Epithelial cell of proximal tubule (primary cell): ENCODE data around the gene CCNG2. TPM values are rescaled to one million over a fixed set of nuclear protein-coding genes. Genes with fewer than 3 reads are reported as not detected.

ENCODE experiments used
- DNase-seq: peaks from one replicate; pipeline ENCODE4 v3.0.0-alpha.2; 2011; ENCODE audit warnings: low read depth
- H3K4me3 ChIP-seq: 2 replicates; pipeline ENCODE4 v1.5.1; 2011; ENCODE audit warnings: low read depth, mild to moderate bottlenecking, low read length
- total RNA-seq: library from RNA; depleted of rRNA; stranded (reverse); fragments of >200 nt; gene quantifications from 2 replicates; pipeline ENCODE4 v1.2.3, GENCODE V29; 2015
- TF ChIP-seq, protein P1 (sequence below): conservative IDR thresholded peaks from 2 replicates; pipeline ENCODE4 v1.5.1; 2012; ENCODE audit warnings: low read depth, mild to moderate bottlenecking, low read length

Gene CCNG2
- total RNA-seq, 1 donor from 2014 or later: 22.1 TPM

DNA sequence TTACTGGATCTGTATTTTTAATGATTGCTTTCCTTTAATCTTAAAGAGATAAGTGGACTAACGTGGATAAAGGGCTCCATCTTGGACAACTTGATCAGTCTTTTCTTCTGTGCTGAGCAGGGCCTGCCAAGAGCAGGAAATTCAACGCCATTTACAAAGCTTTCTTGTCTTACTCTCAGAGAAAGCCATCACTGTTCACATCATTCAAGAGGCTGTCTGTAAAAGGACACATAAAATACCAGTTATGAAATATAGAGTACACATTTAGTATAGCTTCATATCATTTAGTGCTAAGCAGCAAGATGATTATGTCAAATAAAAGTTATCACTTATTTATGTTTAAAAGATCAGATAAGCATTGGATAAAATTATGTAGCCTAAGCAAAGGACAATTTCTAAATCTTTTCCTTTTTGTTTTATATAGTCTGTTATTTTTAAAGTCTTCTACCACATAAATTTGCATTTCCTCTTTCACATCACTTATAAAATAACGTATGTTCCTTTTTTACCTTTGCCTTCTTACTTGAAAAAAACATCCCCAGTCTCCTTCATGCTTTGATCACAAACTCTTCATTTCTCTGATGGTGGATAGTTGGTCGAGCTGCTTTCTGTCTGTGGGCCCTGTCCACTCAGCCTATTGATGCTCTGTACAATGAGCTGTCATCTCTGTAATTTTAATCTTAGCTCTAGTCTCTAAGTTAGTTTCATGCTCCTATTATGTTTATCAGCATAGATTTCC is 2.1 kb upstream of the CCNG2 start:
- H3K4me3 ChIP-seq: no peak overlapping the region
- TF ChIP-seq, protein P1, sequence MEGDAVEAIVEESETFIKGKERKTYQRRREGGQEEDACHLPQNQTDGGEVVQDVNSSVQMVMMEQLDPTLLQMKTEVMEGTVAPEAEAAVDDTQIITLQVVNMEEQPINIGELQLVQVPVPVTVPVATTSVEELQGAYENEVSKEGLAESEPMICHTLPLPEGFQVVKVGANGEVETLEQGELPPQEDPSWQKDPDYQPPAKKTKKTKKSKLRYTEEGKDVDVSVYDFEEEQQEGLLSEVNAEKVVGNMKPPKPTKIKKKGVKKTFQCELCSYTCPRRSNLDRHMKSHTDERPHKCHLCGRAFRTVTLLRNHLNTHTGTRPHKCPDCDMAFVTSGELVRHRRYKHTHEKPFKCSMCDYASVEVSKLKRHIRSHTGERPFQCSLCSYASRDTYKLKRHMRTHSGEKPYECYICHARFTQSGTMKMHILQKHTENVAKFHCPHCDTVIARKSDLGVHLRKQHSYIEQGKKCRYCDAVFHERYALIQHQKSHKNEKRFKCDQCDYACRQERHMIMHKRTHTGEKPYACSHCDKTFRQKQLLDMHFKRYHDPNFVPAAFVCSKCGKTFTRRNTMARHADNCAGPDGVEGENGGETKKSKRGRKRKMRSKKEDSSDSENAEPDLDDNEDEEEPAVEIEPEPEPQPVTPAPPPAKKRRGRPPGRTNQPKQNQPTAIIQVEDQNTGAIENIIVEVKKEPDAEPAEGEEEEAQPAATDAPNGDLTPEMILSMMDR: no peak
- no peak for DNase-seq

GRCh38 chr4:77155631-77156452 is 1.2 kb upstream of the CCNG2 start:
- no peak for DNase-seq
- H3K4me3 ChIP-seq: peak overlapping the region; percentile 94
- TF ChIP-seq, protein P1: no peak

GRCh38 chr4:77156533-77156911 is 485 bp upstream of the CCNG2 start:
- peak; percentile 98 for DNase-seq
- H3K4me3 ChIP-seq: peak overlapping the region; percentile 94
- TF ChIP-seq, protein P1: no peak

- H3K4me3 ChIP-seq: peak overlapping the region; percentile 94
- TF ChIP-seq, protein P1: no peak
- DNase-seq: peak; percentile 16
Observed at GRCh38 chr4:77157859-77158486, 966 bp downstream of the CCNG2 start.

DNA sequence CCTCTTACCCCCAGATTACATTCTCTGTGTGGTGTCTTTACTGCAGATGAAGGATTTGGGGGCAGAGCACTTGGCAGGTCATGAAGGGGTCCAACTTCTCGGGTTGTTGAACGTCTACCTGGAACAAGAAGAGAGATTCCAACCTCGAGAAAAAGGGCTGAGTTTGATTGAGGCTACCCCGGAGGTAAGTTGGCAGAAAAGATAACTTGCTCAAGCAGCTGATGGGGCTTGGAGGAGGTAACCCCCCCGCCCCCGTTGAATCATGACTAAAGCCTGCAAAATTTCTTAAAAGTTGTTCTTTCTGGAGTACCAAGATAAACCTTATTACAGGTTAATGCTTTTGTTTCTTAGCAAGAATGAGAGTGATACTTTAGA is 1.5 kb downstream of the CCNG2 start:
- DNase-seq: no peak
- TF ChIP-seq, protein P1: no peak
- H3K4me3 ChIP-seq: peak overlapping the region; percentile 94

DNA sequence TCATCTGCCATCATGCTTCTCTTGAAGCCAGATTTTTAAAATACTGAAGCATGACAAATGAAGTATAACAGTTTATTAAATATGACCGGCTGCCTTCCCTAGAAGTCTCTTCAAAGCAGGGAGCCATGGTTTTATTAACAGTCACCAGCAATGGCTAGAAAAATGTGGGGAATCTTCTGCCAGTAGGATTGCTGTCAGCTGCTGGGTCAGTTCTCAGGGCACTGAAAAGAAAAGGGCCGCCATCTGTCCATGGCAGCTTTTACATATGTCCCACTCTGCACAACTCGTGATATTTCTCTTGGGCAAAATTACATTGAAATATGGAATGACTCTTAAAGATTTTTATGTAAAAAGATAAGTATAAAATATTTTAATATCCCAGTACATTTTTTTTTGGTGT is 2.8 kb downstream of the CCNG2 start:
- DNase-seq: no peak
- TF ChIP-seq, protein P1: no peak
- peak overlapping the region; percentile 94 for H3K4me3 ChIP-seq
